Endothelial cell of umbilical vein (primary cell): ENCODE data around the gene DDX49.

Experiments used
- JUN ChIP-seq: IDR thresholded peaks from 2 replicates; pipeline ENCODE4 v1.6.1; 2011; ENCODE audit warnings: borderline replicate concordance, low read depth; ENCODE audit not compliant: insufficient read length, insufficient read depth
- TF ChIP-seq, protein P1 (sequence below), 2 donors: IDR thresholded peaks; 1 replicate in 1 of 2; 2 replicates in 1 of 2; pipeline ENCODE4 v1.5.1; 2011; ENCODE audit warnings: low read length in 2 of 2, mild to moderate bottlenecking in 2 of 2, moderate library complexity in 2 of 2, control low read depth in 1 of 2, inconsistent platforms in 1 of 2, low read depth in 1 of 2; ENCODE audit not compliant: insufficient read depth in 1 of 2; ENCODE audit errors: extremely low read depth in 1 of 2
- TF ChIP-seq, protein P2 (sequence below): IDR thresholded peaks from 2 replicates; pipeline ENCODE4 v1.6.1; 2011; ENCODE audit not compliant: insufficient read depth, insufficient read length

DNA sequence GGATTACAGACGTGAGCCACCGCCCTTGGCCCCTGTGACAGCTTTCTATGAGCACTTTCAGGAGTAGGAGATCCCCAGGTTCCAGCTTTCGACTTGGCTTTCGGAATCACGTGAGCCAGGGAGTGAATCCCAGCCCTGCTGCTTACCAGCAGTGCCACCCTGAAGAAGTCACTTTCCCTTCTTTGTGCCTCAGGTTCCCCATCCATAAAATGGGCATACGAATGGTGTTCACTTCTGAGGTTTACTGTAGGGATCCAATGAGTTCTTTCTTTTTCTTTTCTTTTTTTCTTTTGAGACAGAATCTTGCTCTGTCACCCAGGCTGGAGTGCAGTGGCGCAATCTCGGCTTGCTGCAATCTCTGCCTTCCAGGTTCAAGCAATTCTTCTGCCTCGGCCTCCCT, 25.8 kb downstream of the DDX49 start:
- TF ChIP-seq, protein P1, sequence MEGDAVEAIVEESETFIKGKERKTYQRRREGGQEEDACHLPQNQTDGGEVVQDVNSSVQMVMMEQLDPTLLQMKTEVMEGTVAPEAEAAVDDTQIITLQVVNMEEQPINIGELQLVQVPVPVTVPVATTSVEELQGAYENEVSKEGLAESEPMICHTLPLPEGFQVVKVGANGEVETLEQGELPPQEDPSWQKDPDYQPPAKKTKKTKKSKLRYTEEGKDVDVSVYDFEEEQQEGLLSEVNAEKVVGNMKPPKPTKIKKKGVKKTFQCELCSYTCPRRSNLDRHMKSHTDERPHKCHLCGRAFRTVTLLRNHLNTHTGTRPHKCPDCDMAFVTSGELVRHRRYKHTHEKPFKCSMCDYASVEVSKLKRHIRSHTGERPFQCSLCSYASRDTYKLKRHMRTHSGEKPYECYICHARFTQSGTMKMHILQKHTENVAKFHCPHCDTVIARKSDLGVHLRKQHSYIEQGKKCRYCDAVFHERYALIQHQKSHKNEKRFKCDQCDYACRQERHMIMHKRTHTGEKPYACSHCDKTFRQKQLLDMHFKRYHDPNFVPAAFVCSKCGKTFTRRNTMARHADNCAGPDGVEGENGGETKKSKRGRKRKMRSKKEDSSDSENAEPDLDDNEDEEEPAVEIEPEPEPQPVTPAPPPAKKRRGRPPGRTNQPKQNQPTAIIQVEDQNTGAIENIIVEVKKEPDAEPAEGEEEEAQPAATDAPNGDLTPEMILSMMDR (IDR thresholded peaks at IDR 0.05; ENCODE audit: extremely low read depth in 1 of 2, insufficient read depth in 1 of 2, low read depth in 1 of 2, low read length in 2 of 2): no peak
- no peak for TF ChIP-seq JUN
- TF ChIP-seq, protein P2, sequence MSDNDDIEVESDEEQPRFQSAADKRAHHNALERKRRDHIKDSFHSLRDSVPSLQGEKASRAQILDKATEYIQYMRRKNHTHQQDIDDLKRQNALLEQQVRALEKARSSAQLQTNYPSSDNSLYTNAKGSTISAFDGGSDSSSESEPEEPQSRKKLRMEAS: no peak
